Esophagus muscularis mucosa (tissue), 4 donors: ENCODE measurements around the gene DMXL1. TPM values are rescaled to one million over a fixed set of nuclear protein-coding genes. Genes with fewer than 3 reads are reported as not detected.
A peak's percentile ranks its signal among the peaks of the same experiment; 100 is the strongest.

ENCODE experiments used
- DNase-seq: peaks from one replicate; pipeline ENCODE4 v3.0.0-alpha.2; 2017; ENCODE audit errors: extremely low spot score
- H3K27ac ChIP-seq, 4 donors: fragments of 200-600 bp; sonication (generic); replicated peaks in 1 of 4; 1 replicate in 3 of 4; 2 replicates in 1 of 4; pipeline ENCODE4 v1.5.1; 2016 to 2019; ENCODE audit warnings: mild to moderate bottlenecking in 1 of 4
- H3K27me3 ChIP-seq, 4 donors: fragments of 200-600 bp; sonication (generic); one replicate each; pipeline versions ENCODE4 v1.5.1 to v1.6.0; 2016 to 2019
- H3K36me3 ChIP-seq, 4 donors: fragments of 200-600 bp; sonication (generic); one replicate each; pipeline ENCODE4 v1.5.1; 2016 to 2019
- H3K4me1 ChIP-seq, 4 donors: fragments of 200-600 bp; sonication (generic); one replicate each; pipeline ENCODE4 v1.5.1; 2016 to 2019
- H3K4me3 ChIP-seq, 4 donors: fragments of 200-600 bp; sonication (generic); 1 replicate in 2 of 4; 2 replicates in 2 of 4; pipeline ENCODE4 v1.5.1; 2016 to 2019; ENCODE audit warnings: mild to moderate bottlenecking in 4 of 4, moderate library complexity in 1 of 4
- H3K9me3 ChIP-seq, 4 donors: fragments of 200-600 bp; sonication (generic); 1 replicate in 3 of 4; 2 replicates in 1 of 4; pipeline ENCODE4 v1.5.1; 2016 to 2019
- EP300 ChIP-seq: sonication (generic); formaldehyde crosslinking; IDR thresholded peaks from one replicate; pipeline ENCODE4 v1.6.1; 2017; ENCODE audit warnings: antibody characterized with exemption
- POLR2A ChIP-seq: fragments of 450-650 bp; IDR thresholded peaks from one replicate; pipeline ENCODE4 v1.6.1; 2017; ENCODE audit warnings: antibody characterized with exemption, moderate library complexity, mild to moderate bottlenecking, low read depth
- POLR2AphosphoS5 ChIP-seq, 2 donors: sonication (generic); formaldehyde crosslinking; IDR thresholded peaks; one replicate each; pipeline ENCODE4 v1.6.1; 2017; ENCODE audit warnings: antibody characterized with exemption in 2 of 2
- WGBS: methylation state at CpG from one replicate; pipeline ENCODE4 v1.1.5; 2018; 5-methylcytosine and 5-hydroxymethylcytosine counted together
- intact Hi-C: fragments of 100-400 bp; cut with DNase I; formaldehyde crosslinking; loops from one replicate; pipeline ENCODE4 v1.15.1; 2023
- total RNA-seq, 4 donors: library from RNA; depleted of rRNA; stranded (reverse); fragments of >200 nt; gene quantifications; one replicate each; pipeline versions ENCODE4 v1.1.0 to v1.2.1, GENCODE V29; 2016
- TF ChIP-seq, protein P1 (sequence below), 3 experiments: fragments of 200-600 bp in 2 of 3; fragments of 450-650 bp in 1 of 3; sonication (generic) in 2 of 3; IDR thresholded peaks; one replicate each; pipeline ENCODE4 v1.5.1; 2017 to 2019; ENCODE audit warnings: antibody characterized with exemption in 3 of 3, mild to moderate bottlenecking in 2 of 3, moderate library complexity in 1 of 3

Gene DMXL1
- total RNA-seq, 4 donors from 2014 or later = 36.3 to 65.6 (median 39.9) TPM

DNA sequence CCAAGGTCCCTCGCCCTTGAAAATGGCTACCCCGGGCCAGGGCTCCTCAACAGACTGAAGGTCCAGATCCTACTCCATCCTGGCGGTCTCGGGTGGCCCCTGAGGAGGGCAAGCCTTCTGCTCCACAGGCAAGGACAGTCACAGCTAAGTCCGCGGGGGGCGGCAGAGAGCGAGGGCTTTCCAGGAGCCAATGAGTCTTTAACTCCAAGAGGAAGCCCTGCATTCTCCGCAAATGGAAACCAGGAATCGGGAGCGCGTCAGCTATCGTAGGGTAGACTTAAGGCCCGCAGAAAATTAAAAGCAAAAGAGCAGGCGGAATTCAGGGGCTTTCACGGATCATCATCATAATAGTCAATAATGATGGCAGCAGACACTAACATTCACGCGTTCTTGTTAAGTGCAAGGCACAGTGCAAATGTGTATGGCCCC lies 197.1 kb downstream of the DMXL1 start:
- TF ChIP-seq POLR2AphosphoS5 (IDR thresholded peaks at IDR 0.05) (no peak), POLR2A (no peak), EP300 (no peak)
- TF ChIP-seq, protein P1, sequence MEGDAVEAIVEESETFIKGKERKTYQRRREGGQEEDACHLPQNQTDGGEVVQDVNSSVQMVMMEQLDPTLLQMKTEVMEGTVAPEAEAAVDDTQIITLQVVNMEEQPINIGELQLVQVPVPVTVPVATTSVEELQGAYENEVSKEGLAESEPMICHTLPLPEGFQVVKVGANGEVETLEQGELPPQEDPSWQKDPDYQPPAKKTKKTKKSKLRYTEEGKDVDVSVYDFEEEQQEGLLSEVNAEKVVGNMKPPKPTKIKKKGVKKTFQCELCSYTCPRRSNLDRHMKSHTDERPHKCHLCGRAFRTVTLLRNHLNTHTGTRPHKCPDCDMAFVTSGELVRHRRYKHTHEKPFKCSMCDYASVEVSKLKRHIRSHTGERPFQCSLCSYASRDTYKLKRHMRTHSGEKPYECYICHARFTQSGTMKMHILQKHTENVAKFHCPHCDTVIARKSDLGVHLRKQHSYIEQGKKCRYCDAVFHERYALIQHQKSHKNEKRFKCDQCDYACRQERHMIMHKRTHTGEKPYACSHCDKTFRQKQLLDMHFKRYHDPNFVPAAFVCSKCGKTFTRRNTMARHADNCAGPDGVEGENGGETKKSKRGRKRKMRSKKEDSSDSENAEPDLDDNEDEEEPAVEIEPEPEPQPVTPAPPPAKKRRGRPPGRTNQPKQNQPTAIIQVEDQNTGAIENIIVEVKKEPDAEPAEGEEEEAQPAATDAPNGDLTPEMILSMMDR (IDR thresholded peaks at IDR 0.05) = peak in 1 of 3 experiments; percentile 44
- H3K27ac ChIP-seq = peak overlapping the region; percentile 87 to 95 (median 90)
- H3K36me3 ChIP-seq = no peaks in the 10 kb centered on the region
- peak; percentile 99 for DNase-seq
- no peaks in the 10 kb centered on the region for H3K27me3 ChIP-seq
- WGBS = 3% methylated on average over 15 of the region's 18 CpGs
- peak overlapping the region; percentile 61 to 88 (median 79) for H3K4me3 ChIP-seq
- H3K4me1 ChIP-seq = peaks cover 15 to 34% (median 33%) of the 10 kb centered on the region in 4 donors
- intact Hi-C loops = loop anchor here (5.0 to 10.0 kb wide), 2 partner anchors 144 to 193 kb away; partner anchors contain the start of gene DMXL1
- H3K9me3 ChIP-seq = no peaks in the 10 kb centered on the region

DNA sequence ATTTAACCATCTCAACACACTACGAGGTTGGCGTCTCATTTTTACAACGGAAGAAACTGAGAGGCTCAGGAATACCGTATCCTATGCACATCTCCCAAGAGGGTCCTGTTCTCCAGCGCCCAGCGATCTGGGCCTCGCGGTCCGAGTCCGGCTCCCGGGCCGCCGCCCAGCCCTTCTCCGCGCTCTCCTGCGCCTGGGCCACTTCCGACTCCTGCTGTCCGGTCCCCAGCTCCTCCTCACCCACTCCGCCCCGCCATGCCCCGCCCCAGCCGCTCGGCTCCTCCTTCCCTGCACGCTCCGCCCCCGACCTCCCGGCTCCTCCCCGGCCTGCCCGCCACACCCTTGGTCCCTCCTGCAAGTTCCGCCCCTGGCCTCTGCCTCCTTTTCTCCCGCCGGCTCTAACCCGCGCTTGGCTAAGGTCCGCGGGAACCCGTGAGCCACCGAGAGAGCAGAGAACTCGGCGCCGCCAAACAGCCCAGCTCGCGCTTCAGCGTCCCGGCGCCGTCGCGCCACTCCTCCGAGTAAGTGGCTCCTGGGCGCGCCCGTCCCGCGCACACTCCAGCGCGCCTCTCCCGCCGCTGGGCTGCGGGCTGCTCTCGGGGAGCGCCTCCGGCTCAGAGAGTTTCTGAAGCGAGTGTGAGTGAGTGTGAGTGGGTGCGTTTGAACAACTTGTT lies 197.6 kb downstream of the DMXL1 start:
- Histone ChIP-seq H3K27ac (peak overlapping the region; percentile 87 to 95 (median 90)), H3K4me3 (peak overlapping the region; percentile 61 to 88 (median 79)), H3K9me3 (no peaks in the 10 kb centered on the region), H3K4me1 (peaks cover 17 to 40% (median 38%) of the 10 kb centered on the region in 4 donors), H3K27me3 (no peaks in the 10 kb centered on the region), H3K36me3 (no peaks in the 10 kb centered on the region)
- intact Hi-C loops = loop anchor here (5.0 to 10.0 kb wide), 2 partner anchors 144 to 194 kb away; partner anchors contain the start of gene DMXL1
- WGBS = under 1% methylated on average over 30 of the region's 65 CpGs
- TF ChIP-seq, protein P1 (IDR thresholded peaks at IDR 0.05) = peak in 1 of 3 experiments; percentile 17
- TF ChIP-seq EP300 = no peak
- peak; percentile 74 to 91 for TF ChIP-seq POLR2AphosphoS5 (IDR thresholded peaks at IDR 0.05)
- peak; percentile 67 for TF ChIP-seq POLR2A
- DNase-seq = peak; percentile 100

DNA sequence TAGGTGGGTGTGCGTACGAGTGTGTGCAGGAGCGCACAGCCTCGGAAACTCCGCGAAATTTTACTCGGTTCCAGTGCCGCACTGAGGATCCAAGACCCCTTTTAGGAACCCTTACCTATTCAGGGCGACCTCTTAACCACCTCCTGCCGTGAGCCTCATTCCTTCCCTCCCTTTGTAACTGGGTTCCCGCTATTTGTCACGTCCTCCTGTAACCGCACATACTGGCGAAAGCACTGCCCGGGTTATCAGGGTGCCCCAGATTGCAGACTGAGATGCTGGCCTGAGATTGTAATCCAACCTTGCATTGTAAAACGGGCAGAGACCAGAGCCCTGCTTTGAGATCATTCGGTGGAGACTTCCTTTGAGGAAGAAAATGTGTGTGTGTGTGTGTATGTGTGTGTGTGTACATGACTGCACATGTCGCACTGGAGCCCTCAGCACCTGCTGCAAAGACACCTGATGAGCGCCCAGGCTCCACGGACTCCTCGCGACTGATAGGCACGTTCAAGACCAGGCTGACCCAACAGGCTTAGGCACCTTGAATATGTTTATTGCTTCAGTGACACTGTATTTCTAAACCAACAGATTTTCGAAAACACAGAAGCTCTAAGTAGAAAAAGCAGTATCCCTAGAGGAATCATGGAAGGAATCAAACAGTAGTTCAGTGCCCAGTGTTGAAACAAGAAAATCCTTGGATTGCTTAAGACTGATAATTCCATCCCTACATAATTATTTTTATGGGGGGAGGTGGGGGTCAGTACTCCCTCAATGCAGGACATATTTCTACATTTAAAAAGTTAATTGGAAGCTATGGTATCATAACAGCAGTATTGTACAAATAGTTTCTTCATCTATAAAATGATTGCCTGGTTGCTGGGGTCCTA lies 198.4 kb downstream of the DMXL1 start:
- Histone ChIP-seq H3K27me3 (no peaks in the 10 kb centered on the region), H3K9me3 (no peaks in the 10 kb centered on the region), H3K4me3 (peak overlapping the region; percentile 61 to 88 (median 79)), H3K4me1 (peaks cover 24 to 45% (median 44%) of the 10 kb centered on the region in 4 donors), H3K27ac (peak overlapping the region; percentile 87 to 95 (median 90)), H3K36me3 (no peaks in the 10 kb centered on the region)
- WGBS = 9% methylated on average over 16 of the region's 24 CpGs
- intact Hi-C loops = loop anchor here (5.0 to 10.0 kb wide), 2 partner anchors 143 to 195 kb away; partner anchors contain the start of gene DMXL1
- no peak for DNase-seq
- TF ChIP-seq POLR2AphosphoS5 (IDR thresholded peaks at IDR 0.05) (no peak), POLR2A (no peak), EP300 (no peak)
- TF ChIP-seq, protein P1 (IDR thresholded peaks at IDR 0.05) = no peak

DNA sequence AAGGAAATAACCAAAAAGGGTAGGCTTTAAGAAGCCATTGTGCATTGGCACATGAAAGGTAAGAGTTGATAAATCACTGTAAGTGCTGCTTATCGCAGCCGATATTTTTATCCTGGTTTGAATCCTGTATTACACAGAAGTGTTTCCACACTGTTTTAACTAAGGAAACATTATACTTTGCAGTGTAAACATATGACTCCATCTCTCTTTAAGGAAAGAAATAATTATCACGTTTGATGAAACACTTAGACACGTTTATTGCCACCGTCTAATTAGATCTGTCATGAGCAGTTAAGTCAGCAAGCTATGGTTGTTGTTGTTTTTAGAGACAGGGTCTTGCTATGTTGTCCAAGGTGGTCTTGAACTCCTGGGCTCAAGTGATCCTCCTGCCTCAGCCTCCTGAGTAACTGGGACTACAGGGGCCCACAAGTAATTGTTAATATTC lies 199.3 kb downstream of the DMXL1 start:
- peak overlapping the region in 1 of 4 donors; percentile 88 for H3K4me3 ChIP-seq

More for the DNA sequence above, 199.3 kb downstream of the DMXL1 start:
- Histone ChIP-seq H3K27ac (no peak overlapping the region), H3K36me3 (no peaks in the 10 kb centered on the region), H3K4me1 (peaks cover 26 to 54% (median 50%) of the 10 kb centered on the region in 4 donors), H3K9me3 (no peaks in the 10 kb centered on the region), H3K27me3 (no peaks in the 10 kb centered on the region)
- TF ChIP-seq POLR2A (no peak), POLR2AphosphoS5 (IDR thresholded peaks at IDR 0.05) (no peak), EP300 (no peak)
- TF ChIP-seq, protein P1 (IDR thresholded peaks at IDR 0.05) = no peak
- no peak for DNase-seq
- intact Hi-C loops = loop anchor here (5.0 to 10.0 kb wide), 2 partner anchors 62 to 285 kb away; partner anchors contain the start of gene DTWD2
- 67% methylated on average over 5 of the region's 5 CpGs for WGBS
